Putamen (tissue), 1 donor: ENCODE measurements around the gene BPIFB1.

Experiments
- DNase-seq: peaks from one replicate; pipeline ENCODE4 v3.0.0-alpha.2; 2016; ENCODE audit warnings: low spot score

Gene BPIFB1, protein sequence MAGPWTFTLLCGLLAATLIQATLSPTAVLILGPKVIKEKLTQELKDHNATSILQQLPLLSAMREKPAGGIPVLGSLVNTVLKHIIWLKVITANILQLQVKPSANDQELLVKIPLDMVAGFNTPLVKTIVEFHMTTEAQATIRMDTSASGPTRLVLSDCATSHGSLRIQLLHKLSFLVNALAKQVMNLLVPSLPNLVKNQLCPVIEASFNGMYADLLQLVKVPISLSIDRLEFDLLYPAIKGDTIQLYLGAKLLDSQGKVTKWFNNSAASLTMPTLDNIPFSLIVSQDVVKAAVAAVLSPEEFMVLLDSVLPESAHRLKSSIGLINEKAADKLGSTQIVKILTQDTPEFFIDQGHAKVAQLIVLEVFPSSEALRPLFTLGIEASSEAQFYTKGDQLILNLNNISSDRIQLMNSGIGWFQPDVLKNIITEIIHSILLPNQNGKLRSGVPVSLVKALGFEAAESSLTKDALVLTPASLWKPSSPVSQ

DNA sequence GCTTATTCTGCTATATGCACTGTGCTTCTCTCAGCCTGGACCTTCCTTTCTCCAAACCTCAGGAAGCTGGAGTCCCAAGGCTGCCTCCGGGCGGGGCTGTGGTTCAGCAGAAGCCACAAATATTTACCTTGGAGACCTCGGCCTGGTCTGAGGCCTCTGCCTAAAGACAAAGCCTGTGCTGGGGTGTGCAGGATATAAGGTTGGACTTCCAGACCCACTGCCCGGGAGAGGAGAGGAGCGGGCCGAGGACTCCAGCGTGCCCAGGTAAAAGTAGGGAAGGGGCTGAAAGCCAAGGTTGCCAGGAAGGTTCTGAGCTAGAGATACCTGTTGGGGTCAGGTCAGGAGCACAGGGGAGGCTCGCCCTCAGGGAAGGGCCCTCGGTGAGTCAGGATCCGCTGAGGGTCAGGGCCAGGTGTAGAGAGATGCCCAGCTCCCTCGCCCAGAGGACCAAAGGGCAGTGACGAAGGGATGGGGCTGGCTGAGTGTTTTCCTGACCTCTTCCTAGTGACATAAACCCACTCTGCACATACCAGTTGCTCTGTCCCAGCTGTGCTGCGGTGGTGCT, at the start of gene BPIFB1:
Gene BPIFB1, plus strand, starts transcription at position 224 of the 565 bp plus-strand sequence. CDS start 2,860 bp downstream, outside the sequence.
- DNase-seq, result no peak

DNA sequence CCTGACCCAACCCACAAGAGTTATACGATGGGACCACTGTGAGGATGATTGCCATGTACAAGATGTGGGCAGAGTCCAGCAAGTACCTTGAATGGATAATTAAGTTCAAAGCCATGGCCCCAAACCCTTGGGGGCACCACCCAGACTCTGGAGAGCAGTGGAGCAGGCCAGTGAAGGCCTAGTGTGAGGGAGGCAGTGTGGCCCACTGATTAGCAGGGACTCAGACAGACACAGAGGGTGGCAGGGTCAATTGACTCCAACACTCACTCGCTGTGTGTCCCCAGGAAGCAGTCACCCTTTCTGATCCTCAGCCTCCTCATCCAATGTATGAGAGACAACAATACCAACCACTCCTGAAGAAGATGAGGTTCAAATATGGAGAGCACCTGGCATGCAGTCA, 49.0 kb upstream of the BPIFB1 start:
- DNase-seq, result no peak

DNA sequence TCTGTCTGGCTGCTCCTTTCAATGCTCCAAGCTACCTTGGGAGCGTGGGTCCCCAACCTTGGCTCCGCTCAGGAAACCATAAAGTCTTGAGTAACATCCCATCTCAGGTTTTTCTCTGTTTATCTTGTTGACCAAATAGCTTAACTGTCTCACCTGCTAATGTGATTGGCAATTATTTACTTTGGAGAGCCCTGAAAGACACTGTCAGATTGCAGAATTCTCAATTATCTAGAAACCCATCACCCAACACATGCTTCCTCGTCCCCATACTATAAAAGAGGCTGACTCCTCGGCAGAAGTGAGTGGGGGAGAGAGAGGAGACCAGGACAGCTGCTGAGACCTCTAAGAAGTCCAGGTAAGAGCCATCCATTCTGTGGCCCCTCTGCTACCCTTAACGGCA, 47.3 kb upstream of the BPIFB1 start, which contains the start of gene BPIFA1:
Gene BPIFA1, plus strand, starts transcription at position 301 of the 400 bp plus-strand sequence. CDS start 1,716 bp downstream, outside the sequence.
- no peak for DNase-seq

DNA sequence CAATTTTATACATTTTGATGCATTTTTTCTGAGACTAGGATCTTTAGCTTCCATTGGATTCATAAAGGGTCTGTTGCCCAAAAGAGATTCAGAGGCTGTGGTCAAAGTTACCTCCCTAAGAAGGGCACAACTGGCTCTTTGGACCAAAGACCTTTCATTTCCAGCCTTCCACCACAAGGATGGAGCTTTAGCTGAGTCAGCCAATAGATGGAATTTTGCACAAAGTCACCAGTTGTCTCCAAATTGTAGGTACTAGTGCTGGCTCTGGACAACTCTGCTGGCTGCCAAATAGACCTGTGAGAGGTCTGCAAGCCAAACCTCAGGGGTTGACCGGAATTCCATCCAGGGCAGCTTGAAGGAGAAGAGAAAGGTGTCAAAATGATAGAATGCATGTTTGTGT, 46.7 kb upstream of the BPIFB1 start:
- no peak for DNase-seq

DNA sequence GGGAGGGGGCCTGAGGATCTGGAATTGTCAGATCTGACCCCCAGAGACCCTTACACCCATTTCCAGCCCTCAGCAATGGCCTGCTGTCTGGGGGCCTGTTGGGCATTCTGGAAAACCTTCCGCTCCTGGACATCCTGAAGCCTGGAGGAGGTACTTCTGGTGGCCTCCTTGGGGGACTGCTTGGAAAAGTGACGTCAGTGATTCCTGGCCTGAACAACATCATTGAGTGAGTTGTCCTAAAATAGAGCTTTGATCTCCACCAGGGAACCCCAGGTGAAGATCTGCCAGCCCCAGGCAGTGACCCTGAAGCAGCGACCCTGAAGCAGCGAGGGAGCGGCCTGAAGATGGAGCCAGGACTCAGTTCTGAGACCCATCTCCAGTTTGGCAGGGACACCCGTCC, 45.0 kb upstream of the BPIFB1 start:
- no peak for DNase-seq

DNA sequence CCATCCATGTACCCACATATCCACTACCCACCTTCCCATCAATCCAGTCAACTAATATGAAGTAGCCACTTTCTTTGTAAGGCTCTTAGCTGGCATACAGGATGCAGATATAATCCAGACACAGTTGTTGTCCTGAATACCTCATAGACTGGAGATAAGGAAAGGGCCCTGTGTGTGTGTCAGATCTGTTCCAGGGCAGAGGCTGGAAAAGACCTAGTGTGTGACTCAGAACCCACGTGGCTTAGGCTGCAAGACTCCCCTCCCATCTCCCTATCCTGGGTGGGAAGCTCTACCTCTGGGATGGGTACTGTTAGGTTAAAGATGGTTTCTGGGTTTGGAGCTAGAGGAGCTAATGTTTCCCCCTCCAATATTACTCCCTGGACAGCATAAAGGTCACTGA, 43.6 kb upstream of the BPIFB1 start:
- no peak for DNase-seq

DNA sequence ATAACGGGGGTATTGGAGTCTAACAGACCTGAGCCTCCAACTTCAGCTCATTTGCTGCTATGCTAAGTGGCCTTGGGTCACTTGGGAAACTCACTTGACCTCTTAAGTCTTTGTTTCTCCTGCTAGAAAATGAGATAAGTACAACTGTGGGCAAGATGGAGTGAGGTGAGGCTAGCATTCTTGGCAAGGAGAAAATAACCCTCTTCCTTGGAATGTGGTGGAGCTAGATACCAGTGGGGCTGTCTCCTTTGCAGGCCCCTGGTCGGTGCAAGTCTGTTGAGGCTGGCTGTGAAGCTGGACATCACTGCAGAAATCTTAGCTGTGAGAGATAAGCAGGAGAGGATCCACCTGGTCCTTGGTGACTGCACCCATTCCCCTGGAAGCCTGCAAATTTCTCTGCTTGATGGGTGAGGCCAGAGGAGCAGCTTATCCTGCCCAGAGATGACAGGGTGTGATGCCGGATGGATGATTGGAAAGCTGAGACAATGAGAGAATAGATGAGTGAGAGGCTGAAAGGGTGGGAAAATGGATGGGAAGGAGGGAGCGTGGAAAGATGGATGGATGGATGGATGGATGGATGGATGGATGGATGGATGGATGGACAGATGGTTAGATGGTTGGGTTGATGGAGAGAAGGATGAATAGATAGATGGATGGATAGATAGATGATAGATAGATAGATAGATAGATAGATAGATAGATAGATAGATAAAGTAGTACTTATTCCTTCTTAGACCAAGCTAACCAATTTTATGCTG, 42.9 kb upstream of the BPIFB1 start:
- no peak for DNase-seq

DNA sequence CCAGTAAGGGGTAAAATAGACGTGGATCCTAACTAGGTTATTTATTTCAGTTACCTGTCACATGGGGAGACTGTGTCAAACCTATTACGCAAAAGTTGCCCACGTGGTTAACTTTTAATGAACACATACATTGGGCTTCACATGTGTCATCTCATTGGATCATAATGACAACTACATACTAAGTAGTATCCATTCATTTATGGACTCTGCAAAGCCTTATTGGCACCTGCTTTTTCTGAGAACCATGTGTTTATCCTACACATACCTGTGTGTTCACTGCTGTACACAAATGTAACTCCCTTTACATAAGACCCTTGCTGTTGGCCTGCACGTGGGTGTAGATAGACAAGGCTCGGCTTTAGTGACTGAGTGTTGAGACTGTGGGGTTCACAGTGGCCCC, 42.1 kb upstream of the BPIFB1 start:
- no peak for DNase-seq

DNA sequence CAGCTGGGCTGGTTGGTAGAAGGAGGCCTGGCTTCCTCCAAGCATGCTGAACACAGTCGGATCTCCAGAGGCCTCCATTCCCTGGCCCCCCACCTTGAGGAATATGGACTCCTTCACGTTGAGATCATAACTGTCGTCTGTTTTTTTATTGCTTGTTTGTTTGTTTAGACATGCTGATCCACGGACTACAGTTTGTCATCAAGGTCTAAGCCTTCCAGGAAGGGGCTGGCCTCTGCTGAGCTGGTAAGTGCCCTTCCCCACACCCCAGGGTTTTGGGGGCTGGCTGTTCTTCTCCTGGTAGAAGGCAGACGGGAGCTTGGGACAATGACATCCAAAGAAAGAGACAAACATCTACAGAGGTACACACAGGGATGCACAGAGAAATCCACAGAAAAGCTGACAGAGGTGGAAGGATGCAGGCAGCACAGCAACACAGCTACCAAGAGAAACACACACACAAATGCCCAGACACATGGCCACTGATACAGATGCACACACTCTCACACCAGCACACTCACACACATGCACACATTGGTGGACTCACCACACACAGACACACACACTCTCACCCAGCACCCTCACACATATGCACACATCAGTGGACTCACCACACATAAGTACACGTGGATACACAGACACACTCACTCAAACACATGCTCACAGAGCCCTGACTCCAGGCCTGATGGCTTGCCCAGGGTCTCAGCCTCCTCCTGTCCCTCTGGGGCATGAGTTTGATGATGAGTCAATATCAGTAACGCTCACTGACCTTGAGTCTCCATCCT, 40.5 kb upstream of the BPIFB1 start:
- DNase-seq, result no peak

DNA sequence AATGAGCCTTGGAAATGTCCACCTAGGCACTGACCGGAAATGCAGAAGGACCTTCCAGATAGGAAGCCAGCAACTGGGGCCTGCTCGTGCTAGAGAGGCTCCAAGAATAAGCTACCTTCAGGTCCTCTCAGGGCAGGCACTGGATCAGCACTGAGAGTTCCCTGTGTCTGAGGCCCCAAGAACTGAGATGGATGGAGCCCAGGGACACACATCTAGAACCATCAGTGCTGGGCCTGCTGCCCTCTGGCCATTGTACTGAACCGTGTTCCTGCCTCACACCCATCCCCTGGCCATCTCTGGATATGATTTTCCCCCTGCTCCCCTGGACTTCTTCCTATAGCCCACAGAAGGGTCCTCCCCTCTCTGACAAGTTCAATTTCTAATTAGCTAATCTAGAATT, 36.9 kb upstream of the BPIFB1 start:
- no peak for DNase-seq

DNA sequence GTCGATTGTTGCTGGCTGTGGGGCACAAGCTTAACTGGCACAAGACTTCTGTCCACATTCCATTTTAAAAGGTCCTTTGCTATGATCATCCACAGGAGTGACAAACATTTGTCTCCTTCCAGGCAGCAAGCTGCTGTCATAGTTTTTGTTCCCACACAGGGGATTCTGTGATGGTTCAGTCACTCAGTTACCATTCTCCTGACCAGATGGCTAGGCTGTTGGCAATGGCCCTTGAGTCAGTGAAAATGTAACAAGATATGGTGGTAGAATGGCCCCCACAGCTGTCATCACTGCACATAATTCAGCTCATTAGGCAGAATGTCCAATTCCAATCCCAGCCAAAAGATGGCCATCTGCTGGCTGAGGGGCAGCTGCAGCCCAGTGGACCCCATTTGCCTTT, 33.6 kb upstream of the BPIFB1 start:
- no peak for DNase-seq

DNA sequence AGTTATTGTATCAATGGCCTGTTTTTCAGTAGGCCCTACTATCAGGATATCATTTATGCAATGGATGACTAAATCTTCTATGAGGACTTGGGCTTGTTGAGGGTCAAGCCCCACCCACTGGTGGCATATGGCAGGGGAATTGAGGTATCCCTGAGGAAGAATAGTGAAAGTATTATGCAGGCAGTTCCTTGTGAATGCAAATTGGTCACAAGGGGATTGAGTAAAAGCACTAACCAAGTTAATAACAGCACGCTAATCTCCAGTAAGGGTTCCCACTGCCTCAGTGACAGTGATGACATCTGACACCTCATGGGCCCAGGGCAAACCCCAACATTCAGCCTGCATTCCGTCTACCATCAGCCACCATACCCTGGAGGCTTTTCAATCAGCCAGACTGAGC, 32.3 kb upstream of the BPIFB1 start:
- DNase-seq, result no peak

DNA sequence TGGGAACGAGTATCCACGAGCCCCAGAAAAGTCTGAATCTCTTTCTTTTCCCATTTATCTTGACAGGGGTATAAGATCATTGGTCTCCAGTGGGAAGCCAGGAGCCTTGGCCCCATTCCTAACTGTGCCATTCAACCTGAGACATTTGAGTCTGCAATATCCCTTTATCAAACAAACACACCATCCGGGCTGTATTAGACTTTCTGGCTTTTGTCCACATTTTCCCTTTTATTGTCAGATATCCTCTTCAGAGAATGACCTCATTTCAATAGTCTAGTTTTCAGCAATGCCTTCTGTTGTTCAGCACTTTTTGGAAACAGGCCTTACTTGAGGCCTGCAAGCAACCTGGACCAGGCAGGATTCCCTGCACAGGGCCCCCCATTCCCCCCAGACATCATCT, 31.5 kb upstream of the BPIFB1 start:
- DNase-seq, result no peak

DNA sequence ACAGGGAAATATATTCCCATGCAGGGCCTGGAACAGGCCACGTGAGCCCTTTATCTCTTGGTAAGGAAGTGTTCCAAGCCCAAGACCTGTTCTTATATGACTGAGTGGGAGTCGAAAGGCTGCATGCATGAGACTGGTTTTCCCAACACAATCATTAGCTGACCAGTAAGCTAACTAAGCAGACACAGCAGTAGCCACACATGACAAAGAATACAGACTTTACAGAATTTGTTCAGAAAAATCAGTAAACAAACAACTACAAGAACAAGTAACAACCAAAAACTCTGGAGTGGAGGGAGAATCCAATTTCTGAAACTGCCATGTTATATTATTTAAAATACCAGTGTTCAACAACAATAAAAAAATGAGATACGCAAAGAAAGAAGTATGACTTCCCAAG, 30.6 kb upstream of the BPIFB1 start:
- no peak for DNase-seq

DNA sequence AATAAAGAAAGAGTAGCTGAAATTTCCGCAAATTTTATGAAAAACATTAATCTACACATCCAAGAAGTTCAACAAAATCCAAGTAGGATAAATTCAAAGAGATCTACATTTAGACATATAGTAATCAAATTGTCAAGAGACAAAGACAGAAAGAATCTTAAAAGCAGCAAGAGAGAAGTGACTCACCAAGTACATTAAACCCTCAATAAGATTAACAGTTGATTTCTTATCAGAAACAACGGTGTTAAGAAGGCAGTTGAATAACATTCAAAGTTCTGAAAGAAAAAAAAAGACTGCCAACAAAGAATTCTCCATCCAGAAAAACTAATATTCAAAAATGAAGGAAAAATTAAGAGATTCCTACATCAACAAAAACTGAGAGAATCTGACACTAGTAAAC, 28.0 kb upstream of the BPIFB1 start:
- DNase-seq, result no peak

DNA sequence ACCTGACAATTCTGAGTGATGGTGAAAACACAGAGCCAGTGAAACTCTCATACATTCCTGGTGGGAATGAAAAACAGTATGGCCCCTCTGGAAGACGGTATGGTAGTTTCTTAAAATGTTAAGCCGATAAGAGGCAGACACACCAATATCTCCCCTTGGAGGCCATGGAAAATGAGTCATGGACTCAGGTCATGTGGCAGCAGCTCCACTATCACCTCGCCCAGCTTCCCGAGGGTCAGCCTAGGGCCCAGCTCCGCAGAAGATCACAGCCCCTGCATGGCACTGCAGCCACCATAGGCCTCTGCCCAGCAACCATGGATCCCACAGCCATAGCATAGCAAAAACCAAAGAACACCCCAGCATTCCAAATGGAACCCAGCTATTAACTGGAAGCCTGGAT, 25.8 kb upstream of the BPIFB1 start:
- no peak for DNase-seq

DNA sequence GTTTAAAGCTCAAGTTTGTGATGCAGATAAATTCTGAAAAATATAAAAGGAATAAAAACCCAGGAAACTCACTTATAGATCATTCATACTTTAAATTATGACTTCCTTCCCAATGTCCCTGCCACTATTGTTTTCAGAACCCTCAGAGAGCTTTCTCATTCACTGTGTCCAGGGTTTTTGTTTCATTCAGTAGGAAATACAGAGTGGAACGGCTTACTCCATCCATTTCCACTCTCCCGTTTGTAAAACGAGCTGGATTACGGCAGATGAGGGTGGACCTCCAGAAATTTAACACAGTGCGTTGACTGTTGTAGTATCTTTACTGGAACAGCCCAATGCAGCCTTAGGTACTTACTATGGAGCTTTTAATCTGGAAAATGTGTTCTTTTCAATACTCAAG, 23.6 kb upstream of the BPIFB1 start:
- DNase-seq, result no peak

DNA sequence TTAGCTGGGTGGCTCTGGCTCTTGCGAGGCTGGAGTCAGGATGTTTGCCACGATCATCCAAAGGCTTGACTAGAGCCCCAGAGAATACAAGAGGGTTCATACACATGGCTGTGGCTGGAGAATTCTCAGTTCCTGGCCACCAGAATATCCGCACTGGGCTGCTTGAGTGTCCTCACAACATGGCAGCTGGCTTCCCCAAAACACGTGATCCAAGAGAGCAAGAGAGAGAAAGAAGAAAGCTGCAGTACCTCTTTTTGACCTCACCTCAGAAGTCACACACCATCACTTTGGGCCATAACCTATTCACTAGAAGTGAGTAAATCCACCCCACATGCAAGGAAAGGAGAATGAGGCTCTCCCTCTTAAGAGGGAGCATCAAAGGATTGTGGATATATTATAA, 21.5 kb upstream of the BPIFB1 start:
- DNase-seq, result no peak

DNA sequence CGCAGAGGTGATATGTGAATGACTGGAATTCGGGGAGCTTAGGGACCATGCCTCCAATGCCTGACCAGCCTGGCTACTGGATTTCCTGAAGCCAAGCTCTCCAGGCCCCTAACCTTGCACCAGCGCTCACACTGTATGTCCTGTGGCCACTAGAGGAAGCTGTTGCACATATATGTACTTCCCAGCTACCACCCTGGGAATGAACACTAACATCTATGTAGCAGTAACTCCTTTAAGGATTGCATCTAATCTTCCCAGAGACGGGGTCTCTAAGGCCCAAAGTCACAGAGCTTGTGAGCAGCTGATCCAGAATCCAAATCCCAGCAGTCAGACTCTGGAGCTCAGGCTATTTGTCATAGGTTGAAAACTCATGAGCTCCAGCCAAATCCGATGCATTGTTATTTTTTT, 20.4 kb upstream of the BPIFB1 start:
- peak; percentile 81 for DNase-seq

DNA sequence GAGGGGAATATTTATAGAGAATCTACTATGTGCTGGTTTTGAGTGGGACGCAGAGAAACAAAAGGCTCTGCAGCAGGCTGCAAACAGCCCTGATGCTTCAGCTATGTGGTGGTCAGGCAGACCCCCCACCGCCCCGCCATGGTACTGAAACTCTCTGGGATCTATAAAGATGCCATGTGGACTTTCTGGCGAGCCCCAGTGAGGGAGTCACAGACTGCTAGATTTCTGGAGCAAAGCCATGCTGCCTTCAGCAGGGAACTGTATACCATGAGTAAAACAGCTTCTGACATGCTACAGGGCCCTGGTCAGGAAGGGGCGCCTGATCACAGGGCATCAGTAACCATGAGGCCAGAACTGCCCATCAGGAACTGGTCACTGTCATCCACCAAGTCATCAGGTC, 19.2 kb upstream of the BPIFB1 start:
- no peak for DNase-seq

DNA sequence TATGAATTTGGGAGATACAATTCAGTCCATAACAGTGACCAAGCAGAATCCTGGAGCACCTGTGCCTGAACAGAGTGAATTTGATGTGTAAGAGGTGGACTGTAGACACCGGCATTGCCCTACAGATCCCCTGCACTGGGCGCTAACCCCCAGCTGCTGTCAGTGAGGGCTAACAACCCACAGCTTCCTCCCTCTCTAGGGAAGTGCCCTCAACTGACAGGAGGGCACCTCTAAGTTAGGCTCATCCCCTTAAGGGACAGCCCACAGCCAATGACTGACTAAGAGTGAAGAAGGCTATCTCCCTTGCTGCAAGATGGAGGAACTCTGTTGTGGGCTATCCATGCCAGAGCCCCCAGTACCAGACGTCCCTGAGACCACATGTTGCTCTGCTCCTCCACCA, 15.3 kb upstream of the BPIFB1 start:
- DNase-seq, result no peak
